Measurements from ENCODE around the gene ATP6AP2.

GRCh38 chrX:40617566-40617965, 36.8 kb downstream of the ATP6AP2 start:
- TF ChIP-seq CTCF (IDR thresholded peaks at IDR 0.05) (no peak), POLR2A (IDR thresholded peaks at IDR 0.05) (no peak)

Measured in esophagus squamous epithelium (tissue), 4 donors.